Activated CD4-positive, alpha-beta T cell treated with anti-CD3 and anti-CD28 coated beads, Interleukin-2, amount 50 U/mL, for 4 hours (primary cell): ENCODE data around the gene VSX1.

Source experiments
- DNase-seq, 2 experiments: peaks; one replicate each; pipeline ENCODE4 v3.0.0-alpha.2; 2020

Gene VSX1

GRCh38 chr20:25087186-25087929 lies 5.4 kb upstream of the VSX1 start:
- no peak for DNase-seq

DNA sequence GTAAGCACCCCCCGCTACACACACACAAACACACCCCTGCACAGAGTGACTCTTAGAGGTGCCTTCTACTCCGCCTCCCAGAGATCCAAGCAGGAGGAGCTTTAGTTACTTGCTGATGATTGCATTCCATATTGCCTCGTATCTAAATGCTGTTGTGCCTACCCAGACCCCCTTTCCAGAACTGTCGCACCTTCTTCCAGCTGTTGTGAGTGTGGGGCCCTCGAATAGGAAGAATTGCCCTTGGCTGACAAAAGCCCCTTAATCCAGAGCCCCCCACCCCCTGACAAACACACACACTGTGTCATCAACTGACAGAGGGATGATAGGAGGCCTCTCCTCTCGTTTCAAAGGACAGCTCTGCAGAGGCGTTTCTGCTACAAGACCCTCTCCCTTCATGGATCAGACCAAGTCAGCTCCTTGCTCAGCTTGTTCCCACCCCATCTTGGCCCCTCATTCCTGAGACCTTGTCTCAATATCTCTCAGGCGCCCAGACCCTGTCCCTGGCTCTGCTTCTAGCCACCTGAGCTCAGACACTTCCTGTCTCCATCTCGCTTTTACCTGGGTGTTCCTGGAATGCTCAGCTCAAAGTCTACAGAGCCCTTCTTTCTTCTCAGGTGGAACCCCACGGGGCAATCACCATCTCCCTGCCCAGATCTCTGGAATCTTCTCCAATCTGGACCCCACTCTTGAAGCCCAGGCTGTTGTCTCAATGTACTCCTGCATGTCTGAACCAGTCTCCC lies 4.0 kb upstream of the VSX1 start:
- no peak for DNase-seq

GRCh38 chr20:25084626-25085187 lies 2.8 kb upstream of the VSX1 start:
- no peak for DNase-seq

DNA sequence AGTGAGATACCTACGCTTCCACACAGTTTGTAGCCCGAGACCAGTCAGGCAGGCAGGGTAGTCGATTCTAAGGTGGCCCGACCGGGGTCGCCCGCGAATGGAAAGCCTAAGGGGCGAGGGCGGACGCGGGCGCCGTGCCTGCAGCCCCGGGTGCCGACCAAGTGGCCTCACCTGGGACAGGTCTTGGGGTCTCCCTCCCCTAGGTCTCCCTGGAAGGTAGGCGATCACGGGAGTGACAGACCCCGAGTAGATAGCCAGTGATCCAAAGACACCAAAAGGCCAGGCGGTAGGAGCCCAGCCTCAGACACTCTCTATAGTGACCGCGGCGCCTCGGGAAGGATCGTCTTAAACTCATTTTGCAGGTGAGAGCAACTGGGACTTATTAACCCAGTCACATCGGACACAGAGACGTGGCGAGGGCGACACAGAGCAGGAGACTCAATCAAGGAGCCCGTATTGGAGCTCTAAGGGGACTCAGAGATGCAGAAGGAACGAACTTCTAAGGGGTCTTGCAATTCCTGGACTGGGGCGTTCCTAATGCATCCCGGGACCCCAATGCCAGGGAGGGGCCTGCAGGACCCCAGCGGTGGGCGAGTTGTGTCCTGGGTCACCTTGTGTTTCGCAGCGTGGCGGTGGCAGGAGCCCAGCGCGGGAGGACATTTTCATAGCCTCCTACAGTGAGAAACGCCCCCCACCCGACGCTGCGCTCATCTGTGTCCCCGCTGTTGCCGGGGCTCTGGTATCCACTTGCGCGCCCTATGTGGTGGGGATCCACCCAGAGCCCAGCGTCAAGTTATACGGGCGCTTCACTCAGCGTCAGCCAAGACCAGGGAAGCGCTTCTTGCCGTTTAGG lies 2.1 kb upstream of the VSX1 start:
- DNase-seq, result peak; percentile 39 to 43

DNA sequence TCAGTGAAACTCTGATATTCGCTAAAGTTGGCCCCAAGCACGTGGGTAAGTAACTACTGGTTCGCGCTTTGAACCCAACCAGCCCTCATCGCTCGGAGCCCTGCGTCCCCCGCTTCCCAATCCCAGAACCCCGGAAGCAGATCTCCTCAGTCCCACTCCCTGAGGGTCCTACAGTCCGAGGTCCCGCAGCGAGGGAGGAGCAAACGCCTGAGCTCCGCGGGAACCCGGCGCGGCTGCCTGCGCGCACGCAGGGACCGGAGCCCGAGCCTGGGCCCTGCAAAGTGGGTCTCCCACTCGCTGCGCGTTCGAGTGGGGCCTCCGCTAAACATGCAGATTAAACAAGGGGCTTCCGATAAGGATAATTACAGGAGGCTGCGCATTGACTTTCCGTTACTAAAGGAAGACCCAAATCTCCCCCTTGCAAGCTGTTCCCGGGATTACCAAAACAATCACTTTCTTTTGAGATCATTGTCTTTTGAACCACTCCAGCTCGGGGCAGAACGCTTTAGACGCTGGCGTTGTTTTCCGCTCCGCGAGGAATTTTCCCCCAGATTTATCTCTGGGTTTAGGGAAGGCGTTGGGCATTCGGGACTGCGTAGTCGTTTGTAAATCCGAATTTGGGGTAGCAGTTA lies 1.3 kb upstream of the VSX1 start:
- no peak for DNase-seq

- no peak for DNase-seq
Measured at GRCh38 chr20:25082498-25082873, 545 bp upstream of the VSX1 start.

DNA sequence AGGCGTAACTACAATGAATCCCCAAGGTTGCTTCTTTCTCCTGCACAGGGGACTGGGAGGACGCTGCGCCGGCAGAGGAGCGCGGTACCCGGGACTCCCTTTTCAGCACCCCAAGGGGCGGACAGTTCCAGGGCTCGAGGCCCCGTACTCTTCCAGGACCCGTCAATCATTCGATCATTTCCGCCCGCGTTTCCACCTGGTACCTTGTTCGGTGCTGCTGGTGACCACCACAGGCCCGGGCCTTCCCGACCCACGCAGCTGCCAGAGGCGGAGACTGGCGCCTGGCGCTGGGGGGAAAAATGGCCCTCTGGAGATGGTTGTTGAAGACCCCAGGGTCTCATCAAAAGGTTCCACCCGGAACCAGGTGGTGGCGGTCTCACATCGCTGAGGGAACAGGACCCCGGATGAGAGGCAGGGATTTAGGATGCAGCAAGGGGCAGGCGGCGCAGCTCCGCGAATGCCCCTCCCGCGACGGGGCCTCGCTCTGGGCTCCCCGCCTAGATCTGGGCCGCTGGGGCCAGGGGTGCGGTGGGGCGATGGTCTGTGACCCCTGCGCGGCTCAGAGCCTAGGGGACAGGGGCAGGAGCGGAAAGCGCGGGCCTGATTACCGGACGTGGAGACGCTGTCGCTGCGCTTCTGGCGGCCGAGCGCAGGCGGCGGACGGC lies 744 bp downstream of the VSX1 start:
- DNase-seq, result no peak

GRCh38 chr20:25079171-25079570 lies 2.8 kb downstream of the VSX1 start:
- no peak for DNase-seq

DNA sequence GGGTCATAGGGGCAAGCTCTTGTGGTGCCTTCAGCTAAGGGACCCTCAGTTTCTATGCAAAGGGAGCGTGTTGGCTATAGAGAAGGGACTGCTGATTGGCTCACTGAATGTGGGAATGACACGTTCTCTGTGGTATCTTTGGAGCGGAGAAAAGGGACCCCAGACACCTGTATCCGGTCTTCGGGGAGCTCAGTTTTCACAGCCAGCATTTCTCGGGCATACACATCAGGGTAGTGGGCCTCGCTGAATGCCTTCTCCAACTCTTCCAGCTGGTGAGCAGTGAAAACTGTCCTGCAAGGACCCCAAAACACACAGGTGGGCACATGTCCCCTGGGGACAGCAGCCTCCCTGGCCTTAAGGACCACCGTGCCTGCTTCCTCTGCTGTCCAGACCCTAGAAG lies 3.3 kb downstream of the VSX1 start:
- DNase-seq, result no peak

DNA sequence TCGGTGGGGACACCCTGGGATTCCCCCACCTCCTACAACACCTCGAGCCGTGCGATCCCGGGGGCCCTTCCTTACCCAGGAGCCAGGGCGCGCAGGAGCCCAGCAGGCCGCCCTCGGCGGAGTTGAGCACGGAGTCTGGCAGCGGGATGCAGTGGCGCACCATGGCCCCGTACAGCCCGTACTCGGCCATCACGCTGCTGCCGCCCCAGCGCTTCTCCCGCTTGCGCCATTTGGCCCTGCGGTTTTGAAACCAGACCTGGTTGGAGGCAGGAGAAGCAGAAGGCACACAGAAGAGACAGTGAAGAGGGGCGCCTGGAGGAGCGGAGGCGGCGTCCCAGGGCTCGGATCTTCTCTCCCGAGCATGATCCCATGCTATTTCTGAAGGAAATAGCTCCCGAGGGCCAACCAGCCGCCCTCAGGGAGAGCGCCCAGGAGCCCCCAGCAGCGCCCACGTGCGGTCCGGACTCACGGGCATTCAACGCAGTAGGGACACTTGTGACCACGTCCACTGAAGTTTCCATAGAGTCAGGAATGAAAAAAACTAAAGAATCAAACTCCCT lies 4.3 kb downstream of the VSX1 start:
- DNase-seq, result no peak

DNA sequence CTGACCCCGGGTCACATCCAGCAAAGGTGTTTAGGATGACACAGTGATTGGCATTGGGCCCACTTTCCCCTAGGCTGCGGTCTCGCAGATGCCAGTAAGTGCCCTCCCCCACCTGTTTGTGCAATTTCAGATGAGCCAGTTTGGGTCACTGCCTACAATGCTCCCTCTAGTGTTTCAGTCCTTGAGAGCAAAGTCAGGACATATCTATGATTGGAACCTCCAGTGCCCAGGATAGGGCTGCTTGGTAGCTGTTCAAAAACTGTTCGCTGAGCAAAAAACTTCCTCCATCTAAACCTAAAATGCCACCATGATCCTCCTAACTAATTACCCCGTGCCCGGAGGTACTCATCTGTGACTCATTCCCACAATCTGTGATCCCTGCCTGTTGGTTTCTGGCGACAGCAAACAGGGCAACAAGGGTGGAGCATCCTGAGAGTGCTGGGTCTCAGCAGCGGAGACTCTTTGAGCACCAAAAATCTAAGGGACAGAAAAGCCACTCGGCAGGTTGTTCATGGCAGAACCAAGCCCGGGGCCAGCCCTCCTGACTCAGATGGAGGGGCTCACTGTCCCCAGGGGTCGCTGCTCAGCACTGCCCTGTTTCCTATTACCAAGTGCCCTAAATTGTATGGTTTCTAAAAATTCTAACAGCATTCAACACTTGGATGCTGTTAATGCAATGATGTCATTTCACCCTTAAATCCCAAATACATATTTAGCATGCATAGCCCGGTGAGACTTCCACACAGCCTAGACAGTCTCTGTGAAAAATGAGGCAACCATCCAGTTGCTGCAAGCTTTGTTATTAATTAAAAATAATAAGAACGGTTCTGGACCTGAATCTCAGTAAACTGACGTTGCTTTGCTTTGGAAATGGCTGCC lies 5.0 kb downstream of the VSX1 start:
- no peak for DNase-seq

DNA sequence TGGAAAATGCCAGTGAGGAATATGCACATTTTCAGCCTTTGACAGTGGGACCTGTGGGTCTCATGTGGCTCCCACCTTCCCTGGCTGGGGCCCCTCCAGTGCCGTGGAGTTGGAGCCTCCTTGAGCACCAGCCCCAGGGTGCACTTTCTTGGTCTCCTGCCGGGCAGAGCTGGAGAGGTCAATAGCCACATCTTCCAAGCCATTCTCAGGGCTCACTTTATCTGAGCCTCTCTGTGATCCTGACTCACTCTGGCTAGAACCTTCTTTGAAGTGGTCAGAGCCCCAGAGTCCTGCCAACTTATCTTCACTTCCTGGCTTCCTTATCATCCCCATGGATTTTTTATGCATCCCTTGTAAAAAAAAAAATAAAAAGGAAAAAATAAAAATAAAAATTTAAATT lies 5.7 kb downstream of the VSX1 start:
- DNase-seq, result no peak

GRCh38 chr20:25073544-25073943 lies 8.4 kb downstream of the VSX1 start:
- no peak for DNase-seq

GRCh38 chr20:25072226-25072811 lies 9.6 kb downstream of the VSX1 start:
- no peak for DNase-seq

DNA sequence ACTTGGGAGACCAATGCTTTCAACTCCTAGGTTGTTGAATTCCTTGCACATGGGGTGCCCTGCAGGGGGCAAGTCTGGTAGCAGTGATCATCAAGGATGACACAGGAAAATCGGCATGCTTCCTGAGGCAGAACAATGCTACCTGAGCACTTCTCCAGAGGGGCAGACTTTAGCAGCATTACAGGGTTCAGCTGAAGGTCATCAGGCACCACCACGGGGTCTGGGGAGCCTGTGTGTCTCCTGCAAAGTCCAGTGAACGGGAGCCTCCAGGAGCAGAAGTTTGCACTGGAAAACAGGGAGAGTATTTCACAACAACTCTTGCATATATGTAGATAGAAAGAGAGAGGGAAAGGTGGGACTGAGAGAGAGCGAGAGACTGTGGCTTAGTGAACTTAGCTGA lies 10.2 kb downstream of the VSX1 start:
- no peak for DNase-seq

- no peak for DNase-seq
Measured at GRCh38 chr20:25070821-25071473, 11.0 kb downstream of the VSX1 start.

GRCh38 chr20:25067102-25067987 lies 14.6 kb downstream of the VSX1 start:
- no peak for DNase-seq

GRCh38 chr20:25066386-25066785 lies 15.6 kb downstream of the VSX1 start:
- DNase-seq, result no peak
